HepG2 (cell line): Measurements from ENCODE around the gene BUD23. TPM values are rescaled to one million over a fixed set of nuclear protein-coding genes. Genes with fewer than 3 reads are reported as not detected.

ENCODE experiments used
- ATF1 ChIP-seq: IDR thresholded peaks from 2 replicates; pipeline ENCODE4 v1.6.1; 2016; ENCODE audit warnings: mild to moderate bottlenecking, control low read depth
- BRCA1 ChIP-seq: sonication (generic); formaldehyde crosslinking; IDR thresholded peaks from 2 replicates; pipeline ENCODE4 v1.4.0; 2020; ENCODE audit warnings: missing genetic modification reagents
- BRF2 ChIP-seq: sonication (generic); formaldehyde crosslinking; IDR thresholded peaks from 2 replicates; pipeline ENCODE4 v1.8.1; 2022; ENCODE audit warnings: mild to moderate bottlenecking, missing genetic modification reagents
- DDIT3 ChIP-seq: sonication (generic); formaldehyde crosslinking; IDR thresholded peaks from 2 replicates; pipeline ENCODE4 v1.4.0; 2020; ENCODE audit warnings: mild to moderate bottlenecking, missing genetic modification reagents
- GTF2F1 ChIP-seq: fragments of 150-350 bp; IDR thresholded peaks from 2 replicates; pipeline ENCODE4 v1.6.1; 2014; ENCODE audit warnings: low read length
- HNF1A ChIP-seq, 2 experiments: sonication (generic) in 1 of 2; formaldehyde crosslinking in 1 of 2; IDR thresholded peaks; 2 replicates each; pipeline versions ENCODE4 v1.4.0 to v1.6.1; 2016 to 2020; ENCODE audit warnings: borderline replicate concordance in 1 of 2, low read depth in 1 of 2, mild to moderate bottlenecking in 1 of 2, missing genetic modification reagents in 1 of 2
- HNF4A ChIP-seq: sonication (generic); formaldehyde crosslinking; IDR thresholded peaks from 2 replicates; pipeline ENCODE4 v1.4.0; 2020; ENCODE audit warnings: missing genetic modification reagents
- ISL2 ChIP-seq: sonication (generic); formaldehyde crosslinking; IDR thresholded peaks from 2 replicates; pipeline ENCODE4 v1.5.0; 2020; ENCODE audit warnings: missing genetic modification reagents
- KDM1A ChIP-seq: IDR thresholded peaks from 2 replicates; pipeline ENCODE4 v1.6.1; 2016; ENCODE audit warnings: missing compliant biosample characterization
- POGK ChIP-seq: sonication (generic); formaldehyde crosslinking; conservative IDR thresholded peaks from 2 replicates; pipeline ENCODE4 v1.8.0; 2022; ENCODE audit warnings: mild to moderate bottlenecking, moderate library complexity, missing genetic modification reagents
- REST ChIP-seq, 2 experiments: IDR thresholded peaks; 2 replicates each; pipeline ENCODE4 v1.6.1; 2011 to 2012; ENCODE audit warnings: low read length in 2 of 2, borderline replicate concordance in 1 of 2, low read depth in 1 of 2, mild to moderate bottlenecking in 1 of 2, moderate library complexity in 1 of 2
- TARDBP ChIP-seq: sonication (generic); formaldehyde crosslinking; IDR thresholded peaks from 2 replicates; pipeline ENCODE4 v1.8.0; 2022; ENCODE audit warnings: mild to moderate bottlenecking, missing genetic modification reagents
- ZBTB1 ChIP-seq: sonication (generic); formaldehyde crosslinking; IDR thresholded peaks from 2 replicates; pipeline ENCODE4 v1.4.0; 2020; ENCODE audit warnings: missing genetic modification reagents, borderline replicate concordance
- ZBTB43 ChIP-seq: sonication (generic); formaldehyde crosslinking; conservative IDR thresholded peaks from 2 replicates; pipeline ENCODE4 v1.4.0; 2020; ENCODE audit warnings: missing genetic modification reagents
- ZNF496 ChIP-seq: sonication (generic); formaldehyde crosslinking; IDR thresholded peaks from 2 replicates; pipeline ENCODE4 v1.8.1; 2023; ENCODE audit warnings: mild to moderate bottlenecking, moderate library complexity, missing genetic modification reagents; ENCODE audit not compliant: insufficient replicate concordance
- ZNF557 ChIP-seq: sonication (generic); formaldehyde crosslinking; IDR thresholded peaks from 2 replicates; pipeline ENCODE4 v1.4.0; 2020; ENCODE audit warnings: missing genetic modification reagents
- ZNF629 ChIP-seq: sonication (generic); formaldehyde crosslinking; conservative IDR thresholded peaks from 2 replicates; pipeline ENCODE4 v1.5.0; 2020; ENCODE audit warnings: missing genetic modification reagents
- polyA plus RNA-seq, 8 experiments: library from polyadenylated mRNA; depleted of rRNA in 3 of 8; stranded (reverse) in 7 of 8; unstranded in 1 of 8; fragments of >200 nt; fragmentation: Illumina TruSeq in 4 of 8; extraction: Trizol in 4 of 8; gene quantifications; 2 replicates each; pipeline versions ENCODE4 v1.2.1 to v1.2.3, GENCODE V29; 2011 to 2016; ENCODE audit warnings: low read depth in 4 of 8, missing spikeins in 1 of 8, mixed read lengths in 1 of 8; ENCODE audit not compliant: insufficient read depth in 1 of 8
- total RNA-seq, 5 experiments: library from RNA; depleted of rRNA; stranded (reverse); fragments of >200 nt; fragmentation: Illumina TruSeq; extraction: Trizol; gene quantifications; 2 replicates each; pipeline ENCODE4 v1.2.3, GENCODE V29; 2016; ENCODE audit warnings: low read depth in 1 of 5

Gene BUD23
- total and polyA plus RNA-seq, 2 of the 13 experiments (the other 11 are each of a cell fraction or from before 2014, with no cell fraction given), result 47.5 to 54.5 TPM

- no peak for TF ChIP-seq REST (IDR thresholded peaks at IDR 0.05; ENCODE audit: borderline replicate concordance in 1 of 2, low read depth in 1 of 2, low read length in 2 of 2)
- TF ChIP-seq ZBTB1, result no peak
- no peak for TF ChIP-seq ISL2 (CRISPR knock-in tag)
- no peak for TF ChIP-seq ZBTB43 (CRISPR knock-in tag)
- TF ChIP-seq DDIT3 (CRISPR knock-in tag), result no peak
- peak; percentile 88 for TF ChIP-seq ZNF629
- TF ChIP-seq ATF1 (CRISPR knock-in tag), result no peak
- TF ChIP-seq BRCA1 (CRISPR knock-in tag), result no peak
- TF ChIP-seq POGK (CRISPR knock-in tag), result peak; percentile 78; the same call in 1 of the 2 replicates
- peak; percentile 51; the same call in 1 of the 2 replicates for TF ChIP-seq HNF4A
- peak; percentile 63; the same call in 1 of the 2 replicates for TF ChIP-seq KDM1A (CRISPR knock-in tag)
- TF ChIP-seq ZNF557 (CRISPR knock-in tag), result no peak
- TF ChIP-seq TARDBP, result no peak
- TF ChIP-seq BRF2 (CRISPR knock-in tag), result no peak
- no peak for TF ChIP-seq GTF2F1
- TF ChIP-seq HNF1A (IDR thresholded peaks at IDR 0.05; ENCODE audit: low read depth), result no peak
- TF ChIP-seq HNF1A (CRISPR knock-in tag; IDR thresholded peaks at IDR 0.05; ENCODE audit: borderline replicate concordance), result no peak
- no peak for TF ChIP-seq ZNF496
Observed at GRCh38 chr7:73652541-73652949, 30.9 kb upstream of the BUD23 start (continued).
